Mucosa of descending colon (tissue), 3 donors: Measurements from ENCODE around the gene ROBO2. TPM values are rescaled to one million over a fixed set of nuclear protein-coding genes. Genes with fewer than 3 reads are reported as not detected.

ENCODE experiments used
- ATAC-seq: fragments of 200-7000 bp; cut with Tn5 transposase; one replicate; pipeline ENCODE4 v1.9.1; 2020; ENCODE audit warnings: mild to moderate bottlenecking, moderate library complexity
- DNase-seq, 3 donors: peaks; one replicate each; pipeline ENCODE4 v3.0.0-alpha.2; 2020
- H3K36me3 ChIP-seq: fragments of 200-600 bp; one replicate; pipeline ENCODE4 v1.8.0; 2021; ENCODE audit warnings: low read depth, mild to moderate bottlenecking
- H3K4me1 ChIP-seq: fragments of 200-600 bp; one replicate; pipeline ENCODE4 v1.8.0; 2021; ENCODE audit warnings: low read depth, mild to moderate bottlenecking
- H3K4me3 ChIP-seq: fragments of 200-600 bp; one replicate; pipeline ENCODE4 v1.8.0; 2021; ENCODE audit warnings: mild to moderate bottlenecking
- H3K9me3 ChIP-seq: fragments of 200-600 bp; one replicate; pipeline ENCODE4 v1.8.0; 2021; ENCODE audit warnings: mild to moderate bottlenecking
- CTCF ChIP-seq: fragments of 200-600 bp; IDR thresholded peaks from one replicate; pipeline ENCODE4 v1.8.0; 2022; ENCODE audit warnings: antibody characterized with exemption, mild to moderate bottlenecking
- intact Hi-C, 2 donors: fragments of 100-400 bp; cut with DNase I in 1 of 2; cut with micrococcal nuclease in 1 of 2; formaldehyde crosslinking; loops; one replicate each; pipeline versions ENCODE4 v1.11.0 to v1.11.1; 2022; cut with DNase I, micrococcal nuclease
- total RNA-seq, 3 donors: library from RNA; stranded (reverse); fragmentation: NEBNext Ultra II Directional in 2 of 3; extraction: Animal tissue kit (Norgen Biotek cat#: 25700) in 2 of 3; gene quantifications; one replicate each; pipeline versions ENCODE4 v1.2.1 to v1.2.4, GENCODE V29; 2021 to 2023
- donor health status: DM: no; HTN: no; CAD: no; lungs with moderate emphysema.
- donor health status: DM: no; HTN: no; CAD: no.
- donor health status: DM: no; HTN: yes; CAD: no.

Gene ROBO2
- total RNA-seq, 3 donors from 2014 or later = 1.3 to 2.1 (median 1.4) TPM

GRCh38 chr3:77586216-77586615, 546.3 kb downstream of the ROBO2 start:
- Histone ChIP-seq H3K9me3 (no peaks in the 10 kb centered on the region), H3K4me3 (no peak overlapping the region), H3K36me3 (no peaks in the 10 kb centered on the region), H3K4me1 (no peaks in the 10 kb centered on the region)
- ATAC-seq (no peak), DNase-seq (no peak)
- intact Hi-C loops = no loop called here
- TF ChIP-seq CTCF = no peak

GRCh38 chr3:77588863-77589262, 549.0 kb downstream of the ROBO2 start:
- TF ChIP-seq CTCF = no peak
- DNase-seq (no peak), ATAC-seq (no peak)
- intact Hi-C loops = no loop called here
- H3K4me1 ChIP-seq = no peaks in the 10 kb centered on the region
- no peaks in the 10 kb centered on the region for H3K36me3 ChIP-seq
- H3K9me3 ChIP-seq = no peaks in the 10 kb centered on the region
- no peak overlapping the region for H3K4me3 ChIP-seq

- intact Hi-C loops = no loop called here
- Histone ChIP-seq H3K4me1 (no peaks in the 10 kb centered on the region), H3K9me3 (no peaks in the 10 kb centered on the region), H3K4me3 (no peak overlapping the region), H3K36me3 (no peaks in the 10 kb centered on the region)
- TF ChIP-seq CTCF = no peak
- DNase-seq (no peak), ATAC-seq (no peak)
These were observed 550.3 kb downstream of the ROBO2 start for GRCh38 chr3:77590191-77590590.

GRCh38 chr3:77595371-77595870, 555.5 kb downstream of the ROBO2 start:
- Histone ChIP-seq H3K4me1 (no peaks in the 10 kb centered on the region), H3K36me3 (no peaks in the 10 kb centered on the region), H3K9me3 (no peaks in the 10 kb centered on the region), H3K4me3 (no peak overlapping the region)
- DNase-seq (no peak), ATAC-seq (no peak)
- intact Hi-C loops = no loop called here
- no peak for TF ChIP-seq CTCF

- ATAC-seq = no peak
- H3K4me3 ChIP-seq = no peak overlapping the region
- DNase-seq = no peak
- TF ChIP-seq CTCF = no peak
- no peaks in the 10 kb centered on the region for H3K36me3 ChIP-seq
- no peaks in the 10 kb centered on the region for H3K4me1 ChIP-seq
- H3K9me3 ChIP-seq = no peaks in the 10 kb centered on the region
- intact Hi-C loops = no loop called here
These were observed 560.0 kb downstream of the ROBO2 start for GRCh38 chr3:77599948-77600347.

- Histone ChIP-seq H3K36me3 (no peaks in the 10 kb centered on the region), H3K4me1 (no peaks in the 10 kb centered on the region), H3K4me3 (no peak overlapping the region), H3K9me3 (no peaks in the 10 kb centered on the region)
- intact Hi-C loops = no loop called here
- ATAC-seq = no peak
- no peak for DNase-seq
- no peak for TF ChIP-seq CTCF
These were observed 562.0 kb downstream of the ROBO2 start for GRCh38 chr3:77601823-77602415.
